IPS-NIHi7 (cell line): ENCODE measurements around the gene ACTN1.

Experiments used
- DNase-seq: peaks from one replicate; pipeline ENCODE4 v3.0.0; 2012; ENCODE audit warnings: mixed read lengths; ENCODE audit errors: extremely low spot score

The ACTN1 gene

DNA sequence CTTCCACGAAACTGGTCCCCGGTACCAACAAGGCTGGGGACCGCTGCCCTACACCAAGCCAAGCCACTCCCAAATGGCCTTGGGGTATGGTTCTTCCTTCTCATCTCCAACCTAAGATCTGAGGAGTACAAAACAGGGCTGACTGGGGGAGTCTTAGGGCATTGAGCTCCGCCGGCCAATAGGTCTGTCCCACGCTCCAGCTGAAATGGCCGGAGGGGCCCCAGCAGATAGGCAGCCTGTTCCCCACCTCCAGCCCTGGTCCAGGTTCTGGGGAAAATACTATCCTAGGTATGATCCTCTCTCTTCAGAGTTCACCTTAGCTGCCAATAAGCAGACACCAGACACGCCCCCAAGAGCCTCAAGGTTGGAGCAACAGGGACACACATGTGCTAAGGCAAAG lies 90.2 kb downstream of the ACTN1 start:
- DNase-seq: no peak

DNA sequence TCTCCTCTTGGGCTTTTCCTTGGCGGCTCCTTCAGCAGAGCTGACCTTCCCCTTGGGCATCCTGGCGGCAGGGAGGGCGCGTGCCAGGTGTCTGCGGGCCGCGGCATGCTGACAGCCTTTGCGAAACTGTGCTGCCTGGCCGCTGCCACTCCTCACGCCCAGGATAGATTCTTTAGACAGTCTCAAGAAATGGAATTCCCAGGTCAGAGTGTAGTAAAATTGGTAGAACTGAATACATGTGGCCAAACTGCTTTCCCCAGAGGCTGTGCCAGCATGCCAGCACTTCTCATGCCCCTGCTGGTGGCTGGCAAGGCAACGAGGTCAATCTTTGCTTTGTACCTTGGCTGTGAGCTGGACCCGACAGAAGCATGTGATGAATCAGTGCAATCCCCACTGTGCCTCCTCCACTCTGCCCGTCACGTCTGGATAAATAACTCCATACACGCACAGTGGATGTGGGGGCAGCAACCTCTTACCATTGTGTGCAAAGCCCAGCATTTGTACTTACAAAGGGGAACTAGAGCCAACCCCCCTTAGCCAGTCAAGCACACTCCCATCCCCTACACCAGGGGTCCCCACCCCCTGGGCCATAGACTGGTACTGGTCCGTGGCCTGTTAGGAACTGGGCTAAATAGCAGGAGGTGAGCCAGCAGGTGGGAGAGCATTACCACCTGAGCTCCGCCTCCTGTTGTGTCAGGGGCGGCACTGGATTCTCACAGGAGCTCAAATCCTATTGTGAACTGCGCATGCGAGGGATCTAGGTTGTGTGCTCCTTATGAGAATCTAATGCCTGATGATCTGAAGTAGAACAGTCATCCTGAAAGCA lies 90.9 kb downstream of the ACTN1 start:
- DNase-seq: no peak

DNA sequence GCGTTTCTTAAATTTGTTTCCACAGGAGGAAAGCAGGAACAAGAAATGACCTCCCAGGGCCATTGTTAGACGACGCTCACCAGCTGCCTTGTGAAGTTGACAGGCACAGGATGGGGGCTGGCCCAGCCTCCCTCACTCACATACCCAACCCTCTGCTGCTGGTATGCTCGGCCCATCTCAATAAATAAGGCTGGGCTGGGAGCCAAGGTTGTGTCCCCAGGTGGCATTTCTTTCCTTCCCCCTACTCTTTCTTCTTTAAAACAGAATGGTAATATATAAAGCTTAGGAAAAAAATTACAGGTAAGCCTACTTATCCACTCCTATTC lies 93.0 kb downstream of the ACTN1 start:
- no peak for DNase-seq

DNA sequence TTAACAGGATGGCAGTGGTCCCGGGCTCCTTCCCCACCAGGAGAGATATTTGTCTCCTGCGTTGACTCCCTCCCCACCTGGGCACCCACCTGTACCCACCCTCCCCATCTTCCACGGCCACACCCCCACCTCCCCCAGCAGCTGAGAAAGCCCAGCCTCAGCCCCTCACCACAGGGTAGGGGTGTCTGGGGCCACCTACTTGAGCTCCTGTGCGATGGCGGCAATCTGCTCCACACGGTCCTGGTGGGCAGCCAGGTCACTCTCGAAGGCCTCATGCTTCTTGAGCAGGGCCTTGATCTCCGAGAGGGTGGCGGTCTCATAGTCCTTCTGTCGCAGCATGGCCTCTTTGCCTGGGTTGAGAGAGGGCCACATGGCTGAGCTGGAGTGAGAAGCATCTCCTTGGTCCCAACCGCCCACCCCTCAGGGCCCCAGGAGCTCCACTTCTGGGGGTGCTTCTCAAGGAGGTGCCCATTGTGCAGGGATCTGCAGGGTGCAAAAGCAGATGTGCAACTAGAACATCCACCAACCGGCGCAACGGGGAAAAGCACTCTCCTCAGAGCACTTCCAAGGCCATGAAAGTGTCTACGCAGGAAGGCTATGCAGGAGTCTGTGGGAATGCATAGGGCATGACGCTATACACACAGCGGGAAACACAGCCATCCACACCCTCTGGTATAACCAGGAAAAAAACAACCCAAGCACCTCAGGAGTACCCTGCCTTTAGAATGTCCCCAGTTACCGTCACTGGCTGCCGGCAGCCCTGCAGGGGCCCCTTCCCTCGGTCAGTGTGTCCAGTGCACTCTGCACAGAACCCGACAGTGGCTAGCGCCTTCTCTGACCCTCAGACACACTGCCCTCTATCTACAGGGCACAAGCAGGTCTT lies 93.6 kb downstream of the ACTN1 start:
- DNase-seq: no peak

DNA sequence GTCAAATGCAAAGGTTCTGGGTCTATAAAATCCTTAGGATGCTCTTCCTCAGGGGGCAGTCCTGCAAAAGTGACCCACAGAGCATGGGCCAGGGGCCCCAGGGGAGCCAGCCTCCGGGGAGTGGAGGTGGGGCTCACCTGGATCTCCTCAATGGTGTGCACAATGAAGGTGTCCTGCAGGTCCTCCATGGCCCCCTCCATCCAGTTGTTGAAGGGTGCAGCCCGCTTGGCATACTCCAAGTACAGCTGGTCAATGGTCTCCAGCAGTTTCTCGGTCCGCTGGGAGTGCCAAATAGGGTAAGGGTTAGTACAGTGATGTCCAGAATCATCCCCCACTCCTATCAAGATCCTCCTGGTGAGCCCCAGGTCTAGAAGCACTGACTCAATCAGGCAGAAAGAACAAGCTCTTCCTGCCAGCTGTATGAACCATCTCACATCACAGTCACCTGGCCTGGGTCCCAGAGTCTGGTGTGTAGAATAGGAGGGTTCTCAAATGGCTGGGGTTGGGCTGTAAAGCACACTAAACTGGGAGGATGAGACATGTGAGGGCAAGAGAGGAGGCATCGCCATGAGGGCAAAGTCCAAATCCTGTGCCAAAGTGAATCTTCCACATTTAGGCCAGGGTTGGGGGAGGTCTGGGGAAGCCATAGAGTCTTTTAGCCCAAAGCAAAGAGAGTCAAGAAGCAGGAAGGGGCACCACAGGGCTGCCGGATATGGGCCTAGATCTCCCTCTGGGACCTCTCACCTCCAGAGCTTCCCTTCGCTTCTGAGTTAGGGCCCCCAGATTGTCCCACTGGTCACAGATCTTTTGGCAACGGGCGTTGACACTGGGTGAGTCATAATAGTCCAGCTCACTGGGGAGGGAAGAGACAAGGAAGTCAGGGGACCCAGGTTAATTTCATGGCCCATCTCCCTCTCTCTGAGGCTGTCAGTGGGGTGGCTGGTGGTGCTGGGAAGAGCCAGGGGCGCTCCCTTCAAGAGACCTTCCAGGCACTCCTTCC lies 94.8 kb downstream of the ACTN1 start:
- DNase-seq: no peak

DNA sequence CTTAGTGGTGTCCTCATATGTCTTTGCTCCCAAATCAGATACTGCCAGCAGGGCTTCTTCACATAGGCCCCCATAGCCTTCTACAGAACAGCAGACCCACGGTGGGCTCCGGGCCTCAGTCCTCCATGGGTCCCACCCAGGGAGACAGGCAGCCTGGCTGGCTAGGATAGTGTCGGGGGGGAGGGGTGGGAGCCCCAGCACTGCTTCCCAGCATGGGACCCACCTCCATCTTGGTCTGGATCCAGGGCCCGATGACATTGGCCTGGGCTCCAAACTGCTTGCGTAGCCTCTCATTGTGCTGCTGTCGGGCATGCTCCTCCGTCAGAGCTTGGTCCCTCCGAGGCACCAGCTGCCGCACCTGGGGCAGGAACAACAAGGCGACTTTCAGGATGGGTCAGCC lies 96.9 kb downstream of the ACTN1 start:
- no peak for DNase-seq

DNA sequence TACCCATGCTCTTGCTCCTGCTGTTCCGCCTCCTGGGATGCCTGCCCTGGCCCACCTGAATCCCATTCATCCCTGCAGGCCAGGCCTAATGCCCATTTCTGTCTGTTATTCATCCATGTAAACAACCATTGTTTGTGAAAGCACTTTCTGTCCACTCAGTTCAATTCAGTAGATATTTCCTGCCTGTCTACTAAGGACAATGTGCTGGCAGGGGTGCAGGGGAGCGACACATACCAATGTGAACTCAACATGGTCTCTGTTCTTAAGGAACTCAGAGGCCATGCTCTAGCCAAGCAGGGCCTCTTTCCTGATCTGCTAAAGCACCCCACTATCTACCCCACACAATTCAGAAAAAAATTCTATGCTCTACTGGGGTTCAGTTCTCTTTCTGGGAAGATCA lies 97.7 kb downstream of the ACTN1 start:
- DNase-seq: no peak

DNA sequence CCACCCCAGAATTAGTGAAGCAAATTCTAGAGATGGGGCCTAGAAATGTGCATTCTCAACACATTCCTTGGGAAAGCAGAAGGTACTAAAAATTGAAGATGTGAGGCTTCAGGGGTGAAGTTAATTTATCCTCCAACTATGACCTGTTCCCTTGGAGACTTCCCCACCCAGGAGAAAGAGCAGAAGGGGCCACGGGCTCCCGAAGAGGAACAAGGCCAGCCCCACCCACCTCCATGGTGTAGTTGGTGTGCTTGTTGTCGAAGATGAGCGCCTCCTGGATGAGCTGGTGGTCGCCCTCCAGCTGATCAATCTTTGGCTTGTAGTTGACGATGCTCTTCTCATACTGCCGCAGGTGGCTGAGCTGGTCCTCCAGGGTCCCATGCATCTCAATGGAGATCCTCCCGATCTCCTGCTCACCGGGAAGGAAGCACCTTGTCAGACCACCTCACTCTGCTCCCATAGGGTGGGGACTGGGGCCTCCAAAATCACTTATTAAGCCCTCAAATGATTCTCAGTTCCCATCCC lies 98.5 kb downstream of the ACTN1 start:
- DNase-seq: no peak

DNA sequence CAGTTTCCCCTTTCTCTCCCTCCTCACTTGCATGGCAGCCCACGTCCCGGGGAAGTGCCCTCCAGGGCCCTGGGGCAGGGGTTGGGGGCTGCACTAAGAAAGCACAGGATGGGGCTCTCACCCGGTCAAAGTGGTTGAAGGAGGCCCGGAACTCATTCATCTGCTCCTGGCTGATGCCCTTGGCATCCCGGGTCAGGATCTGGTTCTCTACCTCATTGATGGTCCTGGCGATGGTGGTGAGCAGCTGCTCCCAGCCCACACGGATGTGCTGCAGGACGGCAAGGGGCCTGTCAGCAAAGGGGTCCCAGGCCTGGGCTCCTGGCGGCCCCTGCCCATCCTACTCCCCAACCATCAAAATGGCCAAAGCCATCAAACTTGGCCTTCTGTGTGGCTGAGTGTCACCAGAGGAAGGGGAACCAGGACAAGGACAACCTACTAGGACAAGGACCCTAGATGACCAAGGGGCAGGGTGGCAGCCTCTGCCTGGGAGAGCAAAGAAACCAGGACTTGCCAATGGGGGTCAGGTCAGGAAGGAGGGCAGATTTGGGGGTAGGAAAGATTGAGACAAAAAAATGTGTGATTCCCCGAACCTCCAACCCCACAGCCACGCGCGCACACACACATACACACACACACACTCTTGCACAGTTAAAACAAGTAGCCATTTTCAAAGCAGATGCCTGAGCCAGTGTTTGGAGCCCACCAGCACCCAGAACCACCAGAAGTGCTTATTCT lies 99.1 kb downstream of the ACTN1 start:
- no peak for DNase-seq

DNA sequence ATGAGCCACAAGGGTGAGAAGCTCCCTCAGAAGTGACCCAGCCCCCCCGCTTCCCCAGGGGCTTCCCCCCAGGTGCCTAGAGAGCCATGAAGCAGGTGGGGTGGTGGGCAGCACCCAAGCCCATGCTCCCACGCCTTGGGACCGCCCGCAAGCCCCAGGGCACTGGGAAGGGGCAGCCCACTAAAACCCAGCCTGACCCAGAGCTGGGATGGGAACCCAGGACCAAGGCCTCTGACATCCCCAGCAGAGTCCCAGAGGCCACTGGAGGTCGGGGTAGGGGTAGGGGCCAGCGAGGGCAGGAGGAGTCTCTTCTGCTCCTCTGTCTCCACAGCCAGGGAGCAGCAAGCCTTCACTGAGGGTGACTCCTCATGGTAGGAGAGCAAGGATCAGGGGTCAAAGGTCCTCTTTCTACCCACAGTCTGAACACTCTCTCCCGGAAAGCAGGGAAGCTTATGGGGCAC lies 99.8 kb downstream of the ACTN1 start:
- no peak for DNase-seq

DNA sequence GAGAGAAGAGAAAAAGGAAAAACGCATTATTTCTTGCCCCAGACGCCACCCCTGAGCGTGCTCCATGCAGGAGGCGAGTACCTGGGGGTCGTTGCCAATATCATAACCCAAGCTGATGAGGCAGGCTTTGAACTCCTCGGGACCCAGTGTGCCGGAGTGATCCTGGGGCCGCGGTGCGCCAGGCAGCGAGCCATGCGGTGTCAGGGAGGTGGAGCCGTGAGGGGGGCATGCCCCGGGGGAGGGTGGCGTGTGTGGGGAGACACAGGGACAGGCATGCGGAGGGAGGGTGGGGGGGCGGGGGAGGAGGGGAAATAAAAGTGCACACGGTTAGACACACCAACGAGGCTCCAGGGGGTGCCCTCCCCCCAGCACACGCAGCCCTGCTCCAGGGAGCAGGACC lies 100.2 kb downstream of the ACTN1 start:
- no peak for DNase-seq

DNA sequence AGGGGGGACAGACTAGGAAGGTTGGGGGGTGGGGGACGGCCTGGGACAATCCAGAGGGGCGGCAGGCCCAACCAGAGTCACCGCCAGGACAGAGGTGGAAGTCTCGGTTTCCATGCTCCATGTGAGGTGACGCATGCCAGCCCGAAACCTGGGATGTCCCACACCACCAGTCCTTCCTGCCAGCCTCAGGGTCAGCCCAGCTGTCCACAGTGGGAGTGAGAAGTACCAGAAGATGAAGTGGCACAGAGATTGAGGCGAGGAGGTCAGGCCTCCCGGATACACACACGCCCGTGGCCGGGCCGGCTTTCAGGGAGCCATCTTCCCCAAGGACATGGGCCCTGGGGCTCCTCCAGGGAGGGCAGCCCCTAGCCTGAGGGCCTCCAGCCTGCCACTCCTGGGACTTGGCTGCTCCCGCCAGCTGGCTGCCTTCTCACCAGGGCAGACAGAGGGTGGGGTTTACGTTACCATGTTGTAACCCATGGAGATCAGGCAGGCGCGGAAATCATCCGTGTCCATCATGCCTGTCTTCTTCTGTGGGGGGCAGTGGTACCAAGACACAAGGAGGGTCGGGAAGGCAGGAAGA lies 101.0 kb downstream of the ACTN1 start:
- no peak for DNase-seq

DNA sequence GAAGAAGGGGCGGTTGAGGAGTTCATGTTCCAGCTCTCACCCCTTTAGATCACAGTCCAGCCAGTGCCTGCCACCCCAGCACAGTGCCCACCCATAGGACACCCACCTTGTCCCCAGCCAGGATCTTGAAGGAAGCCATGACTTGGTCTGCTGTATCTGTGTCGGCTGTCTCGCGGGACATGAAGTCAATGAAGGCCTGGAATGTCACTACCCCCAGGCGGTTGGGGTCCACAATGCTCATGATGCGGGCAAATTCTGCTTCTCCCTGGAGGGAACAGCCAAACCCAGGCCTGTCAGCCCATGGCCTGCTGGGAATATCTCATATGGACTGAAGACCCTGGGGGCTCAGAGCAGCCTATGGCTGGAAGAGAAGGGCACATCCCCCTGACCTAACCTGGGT lies 102.1 kb downstream of the ACTN1 start:
- DNase-seq: no peak

DNA sequence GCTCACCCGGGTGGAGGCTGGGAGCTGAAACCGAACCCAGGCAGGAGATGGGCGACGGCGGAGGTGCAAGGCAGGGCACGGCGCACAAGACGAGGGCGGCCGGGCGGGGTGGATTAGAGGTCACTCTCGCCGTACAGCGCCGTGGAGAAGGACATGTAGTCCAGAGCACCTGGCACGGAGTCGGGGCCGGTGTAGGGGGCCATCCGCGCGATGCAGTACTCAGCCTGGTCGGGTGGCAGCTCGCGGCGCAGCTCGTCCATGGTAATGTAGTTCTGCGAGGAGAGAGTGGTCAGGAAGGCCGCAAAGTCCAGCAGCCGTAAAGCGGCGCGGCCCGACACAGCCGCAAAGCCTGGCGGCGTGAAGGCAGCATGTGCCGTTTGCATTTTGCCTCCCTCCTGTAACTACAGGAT lies 104.4 kb downstream of the ACTN1 start:
- no peak for DNase-seq

DNA sequence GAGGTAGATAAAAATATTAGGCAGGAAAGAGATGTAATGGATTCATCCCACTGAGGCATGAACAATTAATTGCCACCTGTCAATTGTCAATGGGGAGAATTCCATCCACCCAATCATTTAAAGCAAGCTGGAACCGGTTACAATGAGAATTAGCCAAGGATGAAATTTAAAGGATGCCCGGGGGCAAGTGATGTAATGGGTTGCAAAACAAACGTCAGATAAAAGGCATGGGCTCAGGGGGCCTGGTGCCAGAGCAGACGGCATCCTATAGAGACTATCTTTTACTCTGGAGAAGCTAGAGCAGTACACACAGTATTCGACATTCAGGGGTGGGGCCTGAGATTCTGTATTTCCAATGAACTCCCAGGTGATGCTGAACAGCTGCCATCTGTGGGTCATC lies 105.7 kb downstream of the ACTN1 start:
- DNase-seq: no peak

DNA sequence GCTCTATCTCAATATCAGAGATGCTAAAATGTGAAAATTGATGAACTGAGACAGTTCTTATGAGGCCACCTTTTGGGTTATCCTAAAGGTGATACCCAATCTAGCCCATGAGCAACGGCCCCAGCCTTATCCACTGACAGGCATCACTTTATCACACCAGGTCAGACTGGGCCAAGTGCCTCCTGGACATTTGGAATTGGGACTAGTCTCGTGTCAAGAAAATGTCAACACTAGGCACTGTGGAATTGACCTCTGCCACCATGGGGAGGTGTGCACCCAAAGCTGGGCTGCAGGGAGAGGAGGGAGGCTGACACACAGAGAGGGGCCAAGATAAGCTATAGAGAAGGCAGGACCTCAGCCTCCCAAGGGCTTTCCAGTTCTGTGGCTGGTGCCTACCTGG lies 107.7 kb downstream of the ACTN1 start:
- DNase-seq: no peak

DNA sequence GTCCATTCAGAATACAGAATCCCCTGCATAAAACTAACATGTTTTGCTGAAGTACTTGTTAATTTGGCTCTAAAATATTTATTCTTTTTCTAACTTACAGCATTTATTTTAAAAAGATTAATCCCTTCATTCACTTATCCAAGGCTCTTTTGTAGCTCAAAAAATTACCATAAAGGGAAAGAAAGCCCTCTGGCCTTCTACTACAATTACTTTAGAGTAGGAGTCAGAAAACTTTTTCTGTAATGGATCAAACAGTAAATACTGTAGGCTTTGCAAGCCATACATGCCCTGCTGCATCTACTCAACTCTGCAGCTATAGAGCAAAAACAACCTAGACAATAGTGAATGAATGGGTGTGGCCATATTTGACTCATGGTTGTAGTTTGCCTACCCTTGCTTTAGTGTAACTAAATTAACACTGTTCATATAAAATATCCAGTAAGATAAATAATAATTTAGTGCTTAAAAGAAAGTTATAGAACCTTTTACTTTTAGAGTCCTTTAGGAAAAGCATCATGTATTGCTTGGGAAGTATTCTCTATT lies 112.0 kb downstream of the ACTN1 start:
- DNase-seq: no peak

DNA sequence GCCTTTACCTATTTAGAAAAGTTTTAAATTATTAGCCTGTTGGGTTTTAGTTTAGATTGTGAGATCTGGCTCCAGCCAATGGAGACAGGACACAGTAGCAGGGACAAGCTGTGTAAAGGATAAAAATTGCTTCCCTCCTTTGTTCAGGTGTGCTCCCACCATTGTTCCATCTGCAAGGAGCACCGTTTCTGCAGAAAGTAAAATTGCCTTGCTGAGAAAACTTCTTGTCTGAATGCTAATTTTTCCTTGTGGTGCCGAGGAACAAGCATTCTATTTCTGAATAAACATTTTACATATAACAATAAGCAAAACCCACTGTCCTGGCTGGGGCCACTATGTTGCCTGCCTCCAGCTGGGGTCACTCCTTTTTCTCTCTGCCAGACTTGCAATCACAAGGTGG lies 113.6 kb downstream of the ACTN1 start:
- no peak for DNase-seq

DNA sequence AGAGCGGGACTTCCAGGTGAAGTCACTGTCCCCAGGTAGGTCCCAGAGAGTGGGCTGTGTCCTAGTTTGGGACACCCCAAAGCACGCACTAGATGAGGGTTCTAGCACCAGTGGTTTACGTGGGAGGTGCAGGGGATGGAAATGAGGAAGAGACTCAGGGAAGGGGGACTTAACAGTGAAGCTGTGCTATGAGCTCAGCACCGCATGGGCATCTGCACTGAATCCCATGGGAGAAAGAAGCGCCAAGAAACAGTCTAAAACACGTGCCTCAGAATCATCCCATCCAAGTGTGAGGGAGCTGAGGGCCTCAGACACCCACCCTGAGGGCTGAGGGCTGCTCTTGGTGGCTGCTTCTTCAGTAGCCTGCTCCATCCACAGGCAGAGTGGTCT lies 114.7 kb downstream of the ACTN1 start:
- no peak for DNase-seq
